GM19351 (cell line): ENCODE measurements around the gene RAB11FIP3.

Source experiments
- ATAC-seq: cut with Tn5 transposase; IDR thresholded peaks from one replicate; pipeline ENCODE4 v1.9.1; 2021; ENCODE audit warnings: mild to moderate bottlenecking, moderate library complexity; ENCODE audit not compliant: unreplicated experiment

Gene RAB11FIP3

GRCh38 chr16:561957-562938 is 136.8 kb downstream of the RAB11FIP3 start:
- no peak for ATAC-seq

- ATAC-seq, result no peak
These were observed 137.7 kb downstream of the RAB11FIP3 start for GRCh38 chr16:563072-563644.

- no peak for ATAC-seq
These were observed 139.4 kb downstream of the RAB11FIP3 start for GRCh38 chr16:564690-565418.

GRCh38 chr16:565419-566330 is 140.2 kb downstream of the RAB11FIP3 start:
- no peak for ATAC-seq

- ATAC-seq, result peak; percentile 62
These were observed 141.3 kb downstream of the RAB11FIP3 start, which contains the start of gene NHLRC4 for GRCh38 chr16:566475-567372. TSS of gene NHLRC4 (plus strand) at chr16:567005. CDS start at chr16:568048, 1,043 bp downstream.

- ATAC-seq, result no peak
These were observed 142.2 kb downstream of the RAB11FIP3 start for GRCh38 chr16:567373-568256.

- ATAC-seq, result no peak
These were observed 143.2 kb downstream of the RAB11FIP3 start for GRCh38 chr16:568401-569258.

- ATAC-seq, result peak; percentile 60
These were observed 144.2 kb downstream of the RAB11FIP3 start, which contains the start of gene PIGQ for GRCh38 chr16:569445-570254. TSS of gene PIGQ (plus strand) at chr16:569968. CDS start at chr16:574075, 4,107 bp downstream.
